HEK293 (cell line): ENCODE measurements around the gene FRS2.
A peak's percentile ranks its signal among the peaks of the same experiment; 100 is the strongest.

ENCODE experiments used
- CTCF ChIA-PET: fragments of 350-600 bp; formaldehyde crosslinking; extraction: SDS; loops from one replicate; lab custom pipeline; 2021; ENCODE audit warnings: antibody characterized with exemption; lab: Yijun Ruan, JAX
- POLR2A ChIA-PET: fragments of 300-600 bp; formaldehyde crosslinking; extraction: SDS; loops from one replicate; lab custom pipeline; 2020; ENCODE audit warnings: antibody characterized with exemption, inconsistent platforms; lab: Yijun Ruan, JAX
- H3K27ac ChIP-seq: fragments of 200-500 bp; sonication (Bioruptor generic); 2 replicates; pipeline ENCODE4 v1.5.1; 2014; ENCODE audit warnings: low read depth, low read length, control low read depth, inconsistent platforms; ENCODE audit errors: extremely low read depth
- H3K36me3 ChIP-seq, 2 experiments: fragments of 200-500 bp in 1 of 2; sonication (Bioruptor generic) in 1 of 2; 1 replicate in 1 of 2; 2 replicates in 1 of 2; pipeline ENCODE4 v1.5.1; 2014 to 2017; ENCODE audit warnings: inconsistent platforms in 2 of 2, low read length in 2 of 2; ENCODE audit not compliant: control insufficient read depth in 2 of 2, insufficient read depth in 1 of 2
- H3K4me1 ChIP-seq: fragments of 200-500 bp; sonication (Bioruptor generic); 2 replicates; pipeline ENCODE4 v1.5.1; 2014; ENCODE audit warnings: mild to moderate bottlenecking, low read length, inconsistent platforms; ENCODE audit not compliant: control insufficient read depth, insufficient read depth
- H3K4me3 ChIP-seq: 2 replicates; pipeline ENCODE4 v1.5.1; 2011; ENCODE audit warnings: low read depth, mild to moderate bottlenecking, control low read depth, low read length, moderate library complexity
- H3K9me3 ChIP-seq: fragments of 200-500 bp; sonication (Bioruptor generic); 2 replicates; pipeline ENCODE4 v1.5.1; 2014; ENCODE audit warnings: low read depth, low read length, inconsistent platforms; ENCODE audit not compliant: control insufficient read depth, insufficient read depth
- CTCF ChIP-seq: fragments of 450-650 bp; formaldehyde crosslinking; IDR thresholded peaks from 2 replicates; pipeline ENCODE4 v1.5.1; 2016; ENCODE audit warnings: missing biosample characterization, missing genetic modification characterization
- MYNN ChIP-seq: fragments of 450-650 bp; formaldehyde crosslinking; IDR thresholded peaks from 2 replicates; pipeline ENCODE4 v1.5.1; 2016; ENCODE audit warnings: missing biosample characterization, missing genetic modification characterization, borderline replicate concordance
- TCF7L2 ChIP-seq: IDR thresholded peaks from 2 replicates; pipeline ENCODE4 v1.6.1; 2011; ENCODE audit warnings: low read depth, mild to moderate bottlenecking, inconsistent platforms, low read length, moderate library complexity, borderline replicate concordance
- YY1 ChIP-seq: fragments of 450-650 bp; formaldehyde crosslinking; IDR thresholded peaks from 2 replicates; pipeline ENCODE4 v1.5.1; 2018; ENCODE audit warnings: missing biosample characterization, missing genetic modification characterization
- ZBTB1 ChIP-seq: fragments of 450-650 bp; formaldehyde crosslinking; IDR thresholded peaks from 2 replicates; pipeline ENCODE4 v1.5.1; 2016; ENCODE audit warnings: missing biosample characterization, missing genetic modification characterization
- ZFHX2 ChIP-seq: fragments of 450-650 bp; formaldehyde crosslinking; conservative IDR thresholded peaks from 2 replicates; pipeline ENCODE4 v1.5.1; 2016; ENCODE audit warnings: missing biosample characterization, missing genetic modification characterization
- ZNF280C ChIP-seq: fragments of 450-650 bp; formaldehyde crosslinking; IDR thresholded peaks from 2 replicates; pipeline ENCODE4 v1.5.1; 2016; ENCODE audit warnings: missing biosample characterization, missing genetic modification characterization
- ZNF324 ChIP-seq: fragments of 450-650 bp; formaldehyde crosslinking; IDR thresholded peaks from 2 replicates; pipeline ENCODE4 v1.5.1; 2016; ENCODE audit warnings: missing biosample characterization, missing genetic modification characterization
- ZNF350 ChIP-seq: fragments of 450-650 bp; formaldehyde crosslinking; IDR thresholded peaks from 2 replicates; pipeline ENCODE4 v1.5.0; 2017; ENCODE audit warnings: missing biosample characterization, mild to moderate bottlenecking, missing genetic modification characterization
- ZNF529 ChIP-seq: fragments of 450-650 bp; formaldehyde crosslinking; IDR thresholded peaks from 2 replicates; pipeline ENCODE4 v1.5.1; 2017; ENCODE audit warnings: missing genetic modification characterization, missing biosample characterization; ENCODE audit not compliant: insufficient replicate concordance
- ZNF558 ChIP-seq: fragments of 450-650 bp; formaldehyde crosslinking; IDR thresholded peaks from 2 replicates; pipeline ENCODE4 v1.5.1; 2016; ENCODE audit warnings: missing biosample characterization, missing genetic modification characterization
- ZNF791 ChIP-seq: fragments of 450-650 bp; formaldehyde crosslinking; IDR thresholded peaks from 2 replicates; pipeline ENCODE4 v1.5.1; 2016; ENCODE audit warnings: missing biosample characterization, missing genetic modification characterization
- ZSCAN4 ChIP-seq: fragments of 450-650 bp; formaldehyde crosslinking; IDR thresholded peaks from 2 replicates; pipeline ENCODE4 v1.5.1; 2017; ENCODE audit warnings: missing biosample characterization, missing genetic modification characterization
- ZSCAN5A ChIP-seq: fragments of 450-650 bp; formaldehyde crosslinking; IDR thresholded peaks from 2 replicates; pipeline ENCODE4 v1.5.1; 2016; ENCODE audit warnings: missing biosample characterization, missing genetic modification characterization
- TF ChIP-seq, protein P1 (sequence below): fragments of 450-650 bp; formaldehyde crosslinking; IDR thresholded peaks from 2 replicates; pipeline ENCODE4 v1.5.1; 2016; ENCODE audit warnings: missing biosample characterization, missing genetic modification characterization, low read depth
- TF ChIP-seq, protein P2 (sequence below): fragments of 450-650 bp; formaldehyde crosslinking; IDR thresholded peaks from 2 replicates; pipeline ENCODE4 v1.5.1; 2017; ENCODE audit warnings: missing biosample characterization, missing genetic modification characterization

Gene FRS2

DNA sequence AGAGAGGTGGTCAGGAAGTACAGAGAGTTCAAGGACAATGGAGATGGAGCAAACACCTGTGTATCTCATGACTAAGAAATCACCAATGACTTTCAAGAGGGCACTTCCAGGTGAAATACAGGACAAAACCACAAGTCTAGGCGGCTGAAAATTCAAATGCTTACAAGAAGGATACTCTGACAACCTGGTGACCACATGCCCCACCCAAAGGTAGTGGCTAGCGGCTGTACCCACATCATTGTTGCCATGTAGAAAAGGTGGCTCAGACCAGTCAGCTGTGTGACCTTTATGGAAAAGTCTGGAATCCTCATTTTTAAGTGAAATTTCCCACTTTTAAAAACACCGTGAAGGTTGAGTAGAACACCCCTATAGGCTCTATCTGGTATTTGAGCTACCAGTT is 48.6 kb upstream of the FRS2 start:
- no peak overlapping the region for H3K27ac ChIP-seq
- H3K9me3 ChIP-seq: no peaks in the 10 kb centered on the region
- POLR2A ChIA-PET: interaction anchor here (0.6 kb wide), 1 partner anchor 42 kb away, joined by 3 read pairs; no protein-coding TSS in a partner anchor
- no peak overlapping the region for H3K4me3 ChIP-seq
- H3K4me1 ChIP-seq: no peaks in the 10 kb centered on the region
- H3K36me3 ChIP-seq: no peaks in the 10 kb centered on the region; a peak in 1 of 3 replicates
- TF ChIP-seq ZNF280C (tag by site-specific recombination) (no peak), ZBTB1 (tag by site-specific recombination) (no peak), ZSCAN5A (tag by site-specific recombination) (no peak)
- CTCF ChIA-PET: no interaction called here

DNA sequence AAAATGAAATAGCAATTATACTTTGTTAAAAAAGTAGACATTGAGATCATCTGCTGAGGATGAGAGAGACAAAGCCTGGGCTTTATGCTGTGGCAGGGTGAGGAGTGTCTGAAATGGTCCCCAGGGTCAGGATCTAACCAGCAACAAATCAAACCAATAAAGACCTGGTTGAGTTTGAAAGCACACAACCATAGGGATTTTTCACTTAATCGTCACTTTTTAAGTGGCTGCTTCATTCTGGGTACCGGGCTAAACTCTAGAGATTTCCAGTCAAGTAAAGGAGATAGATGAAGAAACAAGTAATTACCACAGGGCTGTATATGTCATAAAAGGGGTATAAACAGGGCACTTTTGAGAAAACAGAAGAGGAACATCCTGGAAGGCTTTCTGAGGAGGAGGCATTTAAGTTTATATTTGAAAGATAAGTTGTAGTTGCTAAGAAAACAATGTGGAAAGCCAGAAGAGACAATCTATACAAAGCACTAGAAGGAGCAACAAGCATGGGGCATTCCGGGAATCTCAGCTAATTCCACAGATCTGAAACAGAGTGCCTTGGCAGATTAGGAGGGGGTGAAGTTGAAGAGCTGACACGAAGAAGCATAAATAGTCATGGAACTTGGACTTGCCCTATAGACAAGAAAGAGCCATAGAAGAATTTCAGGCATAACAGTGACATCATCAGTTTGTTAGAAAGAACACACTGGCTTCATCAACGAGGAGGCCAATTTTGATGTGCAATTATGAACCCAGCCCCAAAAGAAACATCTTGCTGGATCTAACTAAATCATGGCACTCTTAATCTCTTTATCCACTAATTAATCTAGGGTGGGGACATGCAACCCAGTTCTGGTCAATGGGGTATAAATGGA is 46.9 kb upstream of the FRS2 start:
- Histone ChIP-seq H3K9me3 (no peaks in the 10 kb centered on the region), H3K36me3 (no peaks in the 10 kb centered on the region; a peak in 1 of 3 replicates), H3K4me1 (no peaks in the 10 kb centered on the region), H3K27ac (no peak overlapping the region), H3K4me3 (no peak overlapping the region)
- TF ChIP-seq, protein P1, sequence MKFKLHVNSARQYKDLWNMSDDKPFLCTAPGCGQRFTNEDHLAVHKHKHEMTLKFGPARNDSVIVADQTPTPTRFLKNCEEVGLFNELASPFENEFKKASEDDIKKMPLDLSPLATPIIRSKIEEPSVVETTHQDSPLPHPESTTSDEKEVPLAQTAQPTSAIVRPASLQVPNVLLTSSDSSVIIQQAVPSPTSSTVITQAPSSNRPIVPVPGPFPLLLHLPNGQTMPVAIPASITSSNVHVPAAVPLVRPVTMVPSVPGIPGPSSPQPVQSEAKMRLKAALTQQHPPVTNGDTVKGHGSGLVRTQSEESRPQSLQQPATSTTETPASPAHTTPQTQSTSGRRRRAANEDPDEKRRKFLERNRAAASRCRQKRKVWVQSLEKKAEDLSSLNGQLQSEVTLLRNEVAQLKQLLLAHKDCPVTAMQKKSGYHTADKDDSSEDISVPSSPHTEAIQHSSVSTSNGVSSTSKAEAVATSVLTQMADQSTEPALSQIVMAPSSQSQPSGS (tag by site-specific recombination): peak; percentile 82
- no peak for TF ChIP-seq ZSCAN4 (tag by site-specific recombination)
- POLR2A ChIA-PET: no interaction called here
- CTCF ChIA-PET: no interaction called here

- H3K27ac ChIP-seq: no peak overlapping the region
- no peaks in the 10 kb centered on the region; a peak in 1 of 3 replicates for H3K36me3 ChIP-seq
- ChIA-PET POLR2A (no interaction called here), CTCF (no interaction called here)
- H3K4me3 ChIP-seq: no peak overlapping the region
- H3K9me3 ChIP-seq: no peaks in the 10 kb centered on the region
- no peaks in the 10 kb centered on the region for H3K4me1 ChIP-seq
- TF ChIP-seq ZNF791: no peak
- TF ChIP-seq, protein P2, sequence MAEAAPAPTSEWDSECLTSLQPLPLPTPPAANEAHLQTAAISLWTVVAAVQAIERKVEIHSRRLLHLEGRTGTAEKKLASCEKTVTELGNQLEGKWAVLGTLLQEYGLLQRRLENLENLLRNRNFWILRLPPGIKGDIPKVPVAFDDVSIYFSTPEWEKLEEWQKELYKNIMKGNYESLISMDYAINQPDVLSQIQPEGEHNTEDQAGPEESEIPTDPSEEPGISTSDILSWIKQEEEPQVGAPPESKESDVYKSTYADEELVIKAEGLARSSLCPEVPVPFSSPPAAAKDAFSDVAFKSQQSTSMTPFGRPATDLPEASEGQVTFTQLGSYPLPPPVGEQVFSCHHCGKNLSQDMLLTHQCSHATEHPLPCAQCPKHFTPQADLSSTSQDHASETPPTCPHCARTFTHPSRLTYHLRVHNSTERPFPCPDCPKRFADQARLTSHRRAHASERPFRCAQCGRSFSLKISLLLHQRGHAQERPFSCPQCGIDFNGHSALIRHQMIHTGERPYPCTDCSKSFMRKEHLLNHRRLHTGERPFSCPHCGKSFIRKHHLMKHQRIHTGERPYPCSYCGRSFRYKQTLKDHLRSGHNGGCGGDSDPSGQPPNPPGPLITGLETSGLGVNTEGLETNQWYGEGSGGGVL (tag by site-specific recombination): no peak
- no peak for TF ChIP-seq CTCF (tag by site-specific recombination)
- TF ChIP-seq ZFHX2: no peak
- no peak for TF ChIP-seq ZNF280C (tag by site-specific recombination)
- TF ChIP-seq YY1 (tag by site-specific recombination): no peak
- no peak for TF ChIP-seq ZNF529
- no peak for TF ChIP-seq MYNN (tag by site-specific recombination)
- TF ChIP-seq ZNF558: no peak
- no peak for TF ChIP-seq TCF7L2
- no peak for TF ChIP-seq ZNF350 (tag by site-specific recombination)
- TF ChIP-seq ZNF324 (tag by site-specific recombination): no peak
These were observed 44.8 kb upstream of the FRS2 start for GRCh38 chr12:69425417-69425816.
